Mucosa of gallbladder (tissue), 1 donor: Measurements from ENCODE around the gene SH3BGRL2. TPM values are rescaled to one million over a fixed set of nuclear protein-coding genes. Genes with fewer than 3 reads are reported as not detected.

ENCODE experiments used
- DNase-seq: peaks from one replicate; pipeline ENCODE4 v3.0.0-alpha.2; 2020; ENCODE audit warnings: low spot score
- total RNA-seq: library from RNA; stranded (reverse); gene quantifications from one replicate; pipeline ENCODE4 v1.2.1, GENCODE V29; 2021
- donor health status: DM: no; HTN: no; CAD: no.

SH3BGRL2 gene
- 64.3 TPM for total RNA-seq

DNA sequence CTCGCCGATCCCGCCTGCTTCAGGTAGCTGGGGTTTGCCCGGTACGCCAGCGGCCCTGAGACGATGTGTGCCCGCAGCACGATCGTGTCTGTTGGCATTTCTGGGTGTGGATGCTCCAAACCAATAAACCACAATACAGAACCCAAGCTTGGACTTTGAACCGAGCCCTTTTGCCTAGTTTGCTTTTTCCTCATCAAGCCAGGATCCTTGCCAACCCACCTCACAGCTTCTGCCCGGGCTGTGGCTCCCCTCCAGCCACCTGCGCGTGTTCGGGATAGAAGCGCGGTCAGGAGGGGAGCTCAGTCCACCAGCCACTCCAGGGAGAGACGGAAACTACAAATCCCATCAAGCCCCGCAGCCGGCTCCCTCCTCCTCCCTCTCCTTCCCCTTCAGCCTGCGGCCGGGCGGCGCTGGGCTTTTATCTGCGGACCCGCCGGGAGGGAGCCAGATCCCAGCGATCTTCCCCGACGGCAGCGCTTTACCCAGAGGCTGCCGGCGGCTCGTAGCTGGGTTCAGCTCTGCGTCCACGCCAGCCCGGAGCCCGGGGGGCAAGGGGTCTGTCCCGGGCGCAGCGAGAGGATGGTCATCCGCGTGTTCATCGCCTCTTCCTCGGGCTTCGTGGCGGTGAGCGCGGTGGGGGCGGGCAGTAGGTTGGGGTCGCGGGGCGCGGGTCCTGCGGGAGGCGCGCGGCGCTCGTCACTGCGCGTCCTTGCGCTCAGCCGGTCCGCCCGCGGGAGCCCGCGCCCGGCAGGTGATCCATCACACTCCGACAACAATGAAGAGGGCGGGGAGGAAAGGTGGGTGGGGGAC lies at the start of gene SH3BGRL2:
SH3BGRL2 (plus strand) TSS at position 447 of the 810 bp plus-strand sequence; CDS start at position 580, 133 bp downstream.
- peak; percentile 94 for DNase-seq

DNA sequence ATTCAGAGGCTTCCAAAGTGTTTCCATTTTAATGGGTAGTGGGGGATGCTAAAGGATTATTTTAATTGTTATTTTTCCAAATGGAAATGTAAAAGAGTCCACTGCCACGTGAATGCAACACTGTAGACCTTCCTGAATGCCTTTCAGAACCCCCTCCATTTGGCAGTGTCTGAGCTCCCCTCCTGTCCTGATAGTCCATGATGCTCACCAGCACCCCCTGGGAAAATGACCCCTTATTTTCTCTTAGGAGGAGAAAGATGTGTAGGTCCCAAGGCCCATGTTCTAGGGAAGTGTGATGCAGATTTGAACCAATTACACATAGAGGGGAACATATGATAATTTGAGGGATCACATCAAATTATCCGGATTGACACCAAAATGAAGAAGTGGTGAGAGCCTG lies 46.8 kb upstream of the SH3BGRL2 start:
- no peak for DNase-seq

DNA sequence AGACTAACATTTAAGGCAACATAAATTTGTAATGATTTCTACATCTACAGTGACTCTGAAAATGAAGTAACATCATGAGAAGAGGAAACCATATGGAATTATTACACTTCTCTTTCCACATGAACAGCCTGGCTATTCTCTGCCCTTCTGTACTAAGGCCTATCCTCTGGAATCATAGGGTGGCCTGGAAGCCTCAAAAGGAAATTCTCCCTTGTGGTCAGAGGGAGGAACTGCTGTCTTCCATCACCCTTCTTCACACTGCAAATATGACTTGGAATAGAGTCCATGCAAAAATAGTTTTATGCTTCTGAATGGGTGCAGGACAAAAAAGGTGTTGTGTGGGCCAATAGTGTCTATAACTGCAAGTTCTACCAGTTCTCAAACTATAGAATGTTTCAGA lies 44.6 kb upstream of the SH3BGRL2 start:
- DNase-seq, result no peak

DNA sequence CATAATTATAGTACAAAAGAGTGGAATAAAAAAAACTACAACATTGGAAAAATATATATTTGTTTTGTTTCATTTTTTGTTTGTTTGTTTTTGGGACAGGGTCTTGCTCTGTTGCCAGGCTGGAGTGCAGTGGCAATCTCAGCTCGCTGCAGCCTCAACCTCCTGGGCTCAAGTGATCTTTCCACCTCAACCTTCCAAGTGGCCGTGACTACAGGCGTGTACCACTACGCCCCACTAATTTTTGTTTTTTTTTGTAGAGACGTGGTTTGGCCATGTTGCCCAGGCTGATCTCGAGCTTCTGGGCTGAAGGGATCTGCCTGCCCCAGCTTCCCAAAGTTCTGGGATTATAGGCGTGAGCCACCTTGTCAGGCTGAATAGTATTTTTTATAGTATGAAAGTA lies 41.4 kb upstream of the SH3BGRL2 start:
- no peak for DNase-seq

DNA sequence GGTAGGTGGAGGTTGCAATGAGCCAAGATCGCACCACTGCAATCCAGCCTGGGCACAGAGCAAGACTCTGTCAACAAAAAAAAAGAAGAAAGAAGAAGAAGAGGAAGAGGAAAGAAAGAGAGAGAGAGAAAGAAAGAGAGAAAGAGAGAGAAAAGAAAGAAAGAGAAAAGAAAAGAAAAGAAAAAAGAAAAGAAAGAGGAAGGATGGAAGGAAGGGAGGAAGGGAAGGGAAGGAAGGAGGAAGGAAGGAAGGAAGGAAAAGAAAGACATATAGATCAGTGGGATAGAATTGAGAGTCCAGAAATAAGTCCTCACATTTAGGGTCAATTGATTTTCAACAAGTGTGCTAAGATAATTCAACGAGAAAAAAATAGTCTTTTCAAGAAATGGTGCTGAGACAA lies 34.0 kb upstream of the SH3BGRL2 start:
- no peak for DNase-seq

DNA sequence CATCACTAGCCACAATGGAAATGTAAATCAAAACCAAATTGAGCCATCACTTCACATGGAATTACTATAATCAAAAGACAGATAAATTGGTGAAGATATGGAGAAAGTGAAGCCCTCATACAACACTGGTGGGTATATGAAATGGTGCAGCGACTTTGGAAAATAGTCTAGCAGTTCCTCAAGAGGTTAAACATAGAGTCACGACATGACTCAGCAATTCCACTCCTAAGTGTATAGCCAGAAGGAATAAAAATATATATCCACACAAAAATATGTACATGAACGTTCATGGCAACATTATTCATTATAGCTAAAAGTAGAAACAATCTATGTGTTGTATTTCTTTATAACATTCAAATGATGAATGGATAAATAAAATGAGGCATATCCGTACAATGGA lies 33.1 kb upstream of the SH3BGRL2 start:
- DNase-seq, result no peak

DNA sequence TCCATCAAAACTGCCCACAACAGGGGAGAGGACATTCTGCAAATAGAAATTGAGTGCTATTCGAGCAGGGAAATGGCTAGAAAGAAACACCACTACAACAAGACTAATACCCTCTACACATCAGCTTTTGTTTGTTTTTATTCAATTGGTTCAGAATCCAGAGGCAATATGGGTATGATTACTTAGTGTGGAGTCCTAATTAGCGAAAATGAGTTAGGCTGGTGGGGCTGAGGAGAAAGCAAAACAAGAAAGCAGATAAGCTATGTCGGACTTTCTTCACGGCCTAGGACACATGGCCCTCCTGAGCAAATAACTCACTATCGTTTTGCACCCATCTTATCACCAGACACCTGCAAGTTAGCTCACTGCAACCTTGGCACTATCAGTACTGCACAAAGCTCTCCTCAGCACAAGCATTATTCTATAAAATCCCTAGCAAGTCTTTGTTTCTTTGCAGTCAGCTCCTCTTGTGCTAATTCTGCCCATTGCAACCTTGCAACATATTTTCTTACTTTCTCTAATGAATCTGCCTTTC lies 31.3 kb upstream of the SH3BGRL2 start:
- no peak for DNase-seq

DNA sequence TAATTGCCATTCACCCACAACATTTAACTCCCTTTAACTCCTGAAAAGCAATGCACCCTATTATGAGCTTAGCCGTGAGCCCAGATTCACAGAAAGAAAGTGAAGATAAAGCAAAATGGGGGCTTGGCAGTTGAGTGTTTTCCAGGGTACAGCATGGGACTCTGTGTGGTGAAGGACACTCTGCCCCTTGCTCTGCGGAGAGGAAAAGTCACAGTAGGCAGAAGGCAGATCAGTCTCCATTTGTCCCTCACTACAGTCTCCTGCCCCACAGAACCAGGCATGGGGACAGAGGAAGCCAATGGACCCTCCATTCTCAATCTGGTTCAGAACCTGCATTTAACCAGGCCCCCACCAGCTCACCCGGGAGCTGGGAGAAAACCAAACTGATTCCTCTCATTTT lies 30.8 kb upstream of the SH3BGRL2 start:
- DNase-seq, result no peak

DNA sequence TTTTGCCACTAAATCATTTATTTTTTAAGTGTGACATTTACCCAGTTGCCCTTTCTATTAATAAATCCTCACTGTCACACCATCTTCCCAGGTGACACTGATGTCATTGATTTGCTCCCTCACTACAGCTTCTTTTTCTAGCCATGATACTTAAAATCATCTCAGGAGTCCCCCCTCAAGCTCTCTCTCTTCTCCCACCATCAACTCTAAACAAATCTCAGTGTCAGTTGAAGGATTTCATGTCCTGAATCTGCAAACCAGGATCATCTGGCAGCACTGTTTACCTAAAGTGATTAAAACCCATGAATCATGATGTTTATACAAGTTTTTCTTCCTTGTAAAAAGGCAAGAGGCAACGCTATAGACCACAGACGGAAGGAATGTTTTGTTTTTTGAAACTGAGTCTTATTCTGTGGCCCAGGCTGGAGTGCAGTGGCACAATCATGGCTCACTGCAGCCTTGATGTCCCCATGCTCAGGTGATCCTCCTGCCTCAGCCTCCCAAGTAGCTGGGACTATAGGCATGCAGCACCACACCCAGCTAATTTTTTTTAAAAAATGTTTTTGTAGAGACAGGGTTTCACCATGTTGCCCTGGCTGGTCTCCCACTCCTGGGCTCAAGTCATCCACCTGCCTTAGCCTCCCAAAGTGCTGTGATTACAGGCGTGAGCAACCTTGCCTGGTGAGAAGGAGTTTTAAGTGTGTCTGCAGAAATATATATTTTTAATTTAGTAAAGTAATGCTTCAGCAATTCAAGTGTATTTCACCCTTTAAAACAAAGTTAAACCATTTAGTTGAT lies 30.1 kb upstream of the SH3BGRL2 start:
- no peak for DNase-seq

DNA sequence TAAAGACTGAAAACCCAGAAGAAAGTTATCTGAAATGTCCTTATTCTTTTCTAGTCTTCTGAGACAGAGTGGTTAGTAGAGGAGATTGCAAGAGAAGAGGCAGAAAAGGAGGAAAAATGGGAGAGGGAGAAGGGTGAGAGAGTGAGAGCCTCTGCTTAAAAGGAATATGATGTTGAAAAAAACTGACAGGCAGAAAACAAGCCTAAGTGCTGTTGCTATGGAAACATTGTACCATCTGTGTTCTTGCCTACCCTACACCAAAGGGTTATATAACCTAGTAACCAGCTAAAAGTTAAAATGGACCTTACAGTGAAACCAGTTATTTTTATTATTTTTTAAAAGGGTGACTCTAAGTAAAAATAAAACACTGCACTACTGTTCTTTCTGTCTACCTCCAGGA lies 28.3 kb upstream of the SH3BGRL2 start:
- no peak for DNase-seq

DNA sequence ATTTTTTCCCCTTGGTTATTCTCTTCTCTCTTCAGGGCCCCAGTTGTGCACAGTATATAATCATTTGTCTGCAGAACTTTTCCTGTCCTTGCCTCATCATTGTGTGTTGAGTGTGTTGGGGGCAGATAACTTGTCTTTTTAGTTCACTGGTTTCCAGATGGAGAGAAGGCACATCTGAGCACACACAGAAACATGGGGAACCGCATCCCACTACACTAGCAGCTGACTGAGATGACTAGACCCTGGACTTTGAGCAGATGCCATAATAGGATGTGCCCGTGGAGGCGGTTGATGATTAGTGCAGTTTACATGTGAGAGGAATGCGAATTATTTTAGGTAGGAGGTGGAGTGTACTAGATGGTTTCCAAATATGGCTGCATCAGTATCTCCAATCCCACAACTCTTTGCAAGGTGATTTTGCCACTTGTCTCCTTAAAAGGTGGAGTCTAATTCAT lies 26.5 kb upstream of the SH3BGRL2 start:
- DNase-seq, result no peak

DNA sequence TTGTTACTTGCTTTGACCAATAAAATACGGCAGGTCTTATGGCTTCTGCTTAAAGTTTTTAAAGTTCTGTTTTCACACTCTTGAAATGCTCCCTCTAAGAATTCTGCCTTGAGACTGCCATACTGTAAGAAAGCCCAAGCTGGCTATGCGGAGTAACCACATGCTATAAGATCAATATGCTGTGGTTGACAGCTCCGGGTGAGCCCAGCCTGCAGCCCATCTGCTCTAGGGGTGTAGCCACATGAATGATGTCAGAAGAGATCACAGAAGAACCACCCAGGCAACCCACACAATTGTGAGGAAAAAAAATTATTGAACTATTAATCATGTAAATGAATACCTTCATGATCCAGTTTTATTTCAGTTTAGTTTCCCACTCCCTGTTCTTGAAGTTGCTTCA lies 26.1 kb upstream of the SH3BGRL2 start:
- no peak for DNase-seq

DNA sequence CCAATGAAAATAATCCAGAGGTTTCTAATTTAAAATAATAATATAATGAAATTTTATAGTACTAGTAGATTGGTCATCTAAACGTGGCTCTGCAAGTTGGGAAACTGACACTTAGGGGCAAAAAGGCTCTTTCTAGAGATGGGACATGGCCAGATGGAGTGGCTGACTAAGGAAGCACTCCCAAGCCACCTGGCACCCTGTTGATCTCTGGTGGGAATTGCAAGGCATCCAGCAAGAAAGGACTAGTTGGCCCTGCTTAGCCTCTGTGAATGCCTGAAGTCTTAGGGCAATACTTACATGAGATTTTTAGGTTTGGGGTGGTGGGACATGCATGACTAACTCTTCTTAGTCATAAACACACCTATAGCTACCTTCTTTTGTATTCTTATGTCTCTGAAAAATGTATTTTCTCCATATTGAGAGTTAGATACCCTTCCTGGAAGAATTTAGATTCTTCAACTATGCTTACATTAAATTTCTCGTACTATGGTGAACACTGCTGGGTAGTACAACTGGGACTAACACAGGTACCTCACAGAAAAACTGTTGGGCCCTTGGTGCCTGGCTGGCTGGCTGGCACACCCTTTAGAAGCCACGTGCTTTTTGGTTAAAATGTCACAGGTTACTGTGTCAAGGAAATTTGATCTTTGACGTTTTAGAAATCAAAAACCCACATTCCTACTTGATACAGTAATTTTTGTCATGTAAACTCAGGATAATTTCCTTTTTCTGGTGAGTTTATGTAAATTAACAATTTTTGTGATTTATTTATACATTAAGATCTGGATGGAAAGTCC lies 25.0 kb upstream of the SH3BGRL2 start:
- no peak for DNase-seq

DNA sequence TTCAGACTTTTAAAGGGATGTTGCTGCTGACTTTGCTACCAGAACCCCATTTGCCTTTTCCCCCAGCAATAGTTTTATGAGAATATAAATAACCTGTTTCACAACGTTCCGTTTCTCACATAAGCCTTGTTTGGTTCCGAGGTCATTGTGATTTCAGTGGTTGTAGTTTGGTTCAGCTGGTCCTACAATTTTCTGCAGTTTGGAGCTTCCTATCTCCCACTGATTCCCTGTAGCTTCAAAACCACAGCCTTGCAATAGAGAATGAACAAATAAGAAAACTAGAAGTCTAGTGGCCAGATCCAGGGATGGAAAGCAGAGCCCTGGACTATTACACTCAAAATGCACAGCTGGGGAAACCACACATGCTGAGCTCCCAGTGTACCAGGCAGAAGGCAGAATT lies 24.1 kb upstream of the SH3BGRL2 start:
- DNase-seq, result no peak

DNA sequence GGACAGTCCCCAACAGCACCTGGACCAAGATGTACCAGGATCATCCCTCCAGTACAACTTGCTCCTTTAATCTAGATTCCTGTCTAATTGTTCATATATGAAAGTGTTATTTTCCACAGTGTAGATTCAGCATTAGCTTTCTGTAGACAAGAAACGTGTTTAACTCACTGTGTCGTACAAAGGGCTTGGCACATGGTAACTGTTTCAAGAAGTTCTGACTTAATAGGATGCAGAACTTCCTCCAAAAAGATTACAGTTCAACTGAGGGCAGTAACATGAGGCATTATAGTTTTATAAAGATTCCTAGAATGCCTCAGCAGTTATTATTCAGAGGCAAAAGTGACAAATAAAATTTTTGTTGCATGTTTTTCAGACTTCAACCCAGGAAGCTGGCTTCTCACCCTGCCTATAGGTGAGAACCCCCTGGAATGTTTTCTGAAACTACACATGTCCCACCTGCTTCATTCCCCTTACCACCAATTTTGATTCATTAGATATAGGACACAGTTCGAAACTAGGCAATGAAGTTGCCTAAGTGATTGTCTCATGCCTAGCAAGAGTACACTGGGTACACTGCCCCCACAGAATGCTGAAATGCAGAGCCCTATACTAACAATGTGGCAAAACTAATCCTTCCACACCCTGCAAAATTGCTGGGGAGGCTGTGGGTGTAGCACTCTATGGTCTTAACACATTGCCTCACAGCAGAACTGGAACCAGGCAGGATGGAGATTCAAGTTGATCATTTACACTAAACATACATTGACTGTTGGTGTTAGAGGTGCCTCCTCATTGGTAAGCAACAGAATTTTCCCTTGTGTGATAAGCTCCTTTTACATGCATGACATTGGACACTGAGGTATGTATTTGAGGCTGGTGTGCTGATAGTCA lies 22.6 kb upstream of the SH3BGRL2 start:
- DNase-seq, result no peak

DNA sequence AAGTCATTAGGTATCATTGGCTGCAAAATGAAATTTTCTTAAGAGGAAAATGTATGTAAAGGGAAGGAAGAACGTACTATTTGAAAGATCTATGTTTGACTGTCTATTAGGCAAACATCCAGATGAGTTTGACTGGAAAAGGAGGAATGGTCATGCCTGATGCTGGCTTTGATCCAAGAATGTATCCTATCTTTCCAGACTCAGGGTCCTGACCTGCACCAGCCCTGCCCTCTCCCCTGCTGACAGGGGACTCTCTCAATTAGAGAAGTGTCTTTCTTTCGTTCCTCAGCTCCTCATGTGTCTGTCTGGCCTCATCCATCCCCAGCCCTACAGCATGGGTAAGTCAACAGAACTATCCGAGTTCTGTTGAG lies 21.9 kb upstream of the SH3BGRL2 start:
- DNase-seq, result no peak

DNA sequence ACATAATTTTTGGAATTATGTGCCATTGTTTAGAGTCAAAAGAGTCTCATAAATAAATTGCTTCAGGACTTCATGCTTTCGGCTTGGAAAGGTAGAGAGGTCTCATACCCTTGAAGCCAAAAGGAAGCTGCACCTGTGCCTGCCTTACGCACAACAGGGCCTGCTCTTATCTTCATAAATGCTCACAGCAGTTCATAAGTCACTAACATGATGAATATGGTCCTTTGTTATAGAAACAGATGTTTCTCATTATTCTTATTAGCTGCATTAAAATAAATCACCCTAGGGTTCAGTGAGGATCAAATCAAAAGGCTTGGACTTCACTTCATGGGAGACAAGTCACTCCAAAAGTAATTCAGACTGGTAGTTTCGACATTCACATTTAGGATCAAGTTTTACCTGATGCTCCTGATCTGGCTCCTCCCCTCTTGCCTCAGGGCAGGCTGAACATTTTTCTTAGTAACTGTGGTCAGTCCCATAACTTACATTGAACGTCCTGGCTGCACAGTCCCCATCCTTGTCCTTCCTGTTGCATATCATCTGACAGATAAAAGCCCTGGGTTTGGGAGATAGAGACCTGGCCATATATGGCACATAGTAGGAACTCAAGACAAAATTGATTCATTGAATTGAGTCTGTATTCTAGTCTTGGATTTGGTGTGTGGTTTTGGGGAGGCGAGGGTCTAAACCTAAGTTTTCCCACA lies 20.7 kb upstream of the SH3BGRL2 start:
- DNase-seq, result no peak

DNA sequence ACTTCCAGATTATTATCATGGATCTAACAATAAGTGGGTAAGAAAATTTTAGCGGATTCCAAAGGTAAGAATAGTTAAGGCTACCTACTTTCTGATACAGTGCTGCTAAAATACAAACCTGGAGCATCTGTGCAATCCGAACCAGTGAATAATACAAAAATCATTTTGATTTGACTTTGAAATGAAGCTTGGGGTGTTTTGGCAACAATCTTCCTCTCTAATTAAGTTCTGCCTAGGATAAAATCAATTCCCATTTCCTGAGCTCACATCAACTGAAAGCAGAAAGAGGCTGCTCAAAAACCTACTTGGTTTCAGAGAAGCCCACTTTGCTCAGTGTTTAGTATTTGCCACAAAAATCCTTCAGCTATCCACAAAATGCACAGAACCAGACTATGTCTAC lies 18.7 kb upstream of the SH3BGRL2 start:
- DNase-seq, result no peak

DNA sequence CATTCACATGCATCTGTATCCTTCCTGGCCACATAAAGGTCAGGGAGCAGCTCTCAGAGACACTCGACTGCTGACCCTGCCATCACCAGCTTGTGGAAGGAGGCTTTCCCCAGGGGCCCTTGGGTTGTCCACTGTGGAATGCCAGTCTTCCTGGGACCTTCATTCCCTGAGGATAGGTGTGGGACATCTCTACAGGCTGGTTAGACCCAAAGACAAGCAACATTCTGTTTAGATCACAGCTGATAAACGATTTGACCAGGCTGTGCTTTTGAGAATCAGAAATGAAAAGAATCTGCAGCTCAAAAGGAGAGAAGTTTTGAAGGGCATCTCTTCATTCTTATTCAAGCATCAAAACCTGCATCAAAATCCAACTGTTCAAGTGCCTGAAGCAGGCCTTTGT lies 18.2 kb upstream of the SH3BGRL2 start:
- no peak for DNase-seq

DNA sequence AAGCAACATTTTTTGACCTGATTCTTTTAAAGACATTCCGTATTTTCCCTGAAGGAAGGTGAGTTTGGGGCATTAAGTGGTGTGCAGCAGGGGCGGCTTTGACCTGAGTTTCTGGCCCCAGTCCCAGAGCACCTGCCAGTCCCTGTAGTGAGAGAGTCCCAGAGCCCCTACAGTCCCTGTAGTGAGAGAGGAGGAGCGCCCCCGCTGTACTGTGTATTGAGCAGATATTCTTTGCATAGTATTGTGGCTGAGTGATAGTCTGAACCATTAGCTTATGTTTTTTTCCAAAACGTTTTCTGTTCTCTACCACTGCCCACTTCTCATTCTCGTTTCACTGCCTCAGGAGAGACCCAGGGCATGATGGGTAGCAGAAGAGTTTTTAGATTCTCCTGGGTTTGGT lies 17.2 kb upstream of the SH3BGRL2 start:
- no peak for DNase-seq
